Daoy (cell line): ENCODE results near the gene PECR. TPM values are rescaled to one million over a fixed set of nuclear protein-coding genes. Genes with fewer than 3 reads are reported as not detected.

Experiments used
- DNase-seq: peaks from one replicate; pipeline ENCODE4 v3.0.0-alpha.2; 2015; ENCODE audit warnings: low read depth
- total RNA-seq: library from RNA; depleted of rRNA; stranded (reverse); fragments of >200 nt; shearing (Covaris generic); gene quantifications from 2 replicates; pipeline ENCODE4 v1.2.3, GENCODE V29; 2014

The PECR gene
- total RNA-seq, 1 experiment from 2014 or later, result 7.7 TPM

DNA sequence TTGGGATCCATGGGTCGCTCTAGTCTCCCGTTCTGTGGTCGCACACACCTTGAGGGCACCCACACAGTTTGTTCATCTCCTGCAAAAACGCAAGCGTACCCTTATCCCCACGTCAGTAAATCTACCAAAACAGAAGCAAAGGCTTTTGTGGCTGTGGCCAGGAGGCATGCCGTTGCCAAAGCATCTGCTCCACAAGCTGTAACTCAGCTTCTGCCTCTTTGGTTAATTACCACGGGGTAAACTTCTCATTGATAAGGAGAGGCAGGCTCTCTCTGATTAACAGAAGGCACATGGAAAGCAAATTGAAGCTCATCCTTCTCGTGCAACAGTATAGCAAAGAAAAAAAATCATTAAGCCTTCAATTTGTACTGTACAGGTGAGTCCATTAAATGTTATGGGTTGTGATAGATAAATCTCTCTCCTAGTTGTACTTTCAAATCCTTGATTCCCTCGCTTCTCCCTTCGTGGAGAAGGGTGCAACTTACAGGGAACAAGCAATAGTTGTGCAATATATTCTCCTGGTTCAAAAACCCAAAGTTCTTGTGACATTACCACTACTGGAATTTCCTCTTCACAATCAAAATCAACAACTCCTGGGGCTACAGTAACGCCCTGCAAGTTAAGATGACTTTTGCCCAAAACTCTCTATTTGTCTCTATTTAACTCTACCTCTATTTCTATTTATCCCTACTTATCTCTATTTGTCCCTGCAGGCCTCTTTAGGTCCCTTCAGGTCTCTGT, 10.3 kb downstream of the PECR start:
- no peak for DNase-seq

DNA sequence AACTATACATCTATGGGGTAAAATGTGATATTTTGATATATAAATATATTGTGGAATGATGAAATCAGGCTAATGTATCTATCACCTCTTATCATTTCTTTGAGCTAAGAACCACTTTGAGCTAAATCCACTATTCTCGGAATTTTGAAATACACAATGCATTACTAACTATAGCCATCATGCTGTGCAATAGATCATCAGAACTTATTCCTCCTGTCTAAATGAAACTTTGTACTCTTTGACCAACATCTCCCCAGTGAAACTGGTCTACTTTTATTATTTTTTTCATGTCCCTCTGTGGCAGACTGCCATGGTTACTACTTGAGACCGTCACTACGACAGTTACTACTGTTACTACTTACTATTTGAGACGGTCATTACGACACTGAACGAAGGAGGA, 11.4 kb downstream of the PECR start:
- no peak for DNase-seq

DNA sequence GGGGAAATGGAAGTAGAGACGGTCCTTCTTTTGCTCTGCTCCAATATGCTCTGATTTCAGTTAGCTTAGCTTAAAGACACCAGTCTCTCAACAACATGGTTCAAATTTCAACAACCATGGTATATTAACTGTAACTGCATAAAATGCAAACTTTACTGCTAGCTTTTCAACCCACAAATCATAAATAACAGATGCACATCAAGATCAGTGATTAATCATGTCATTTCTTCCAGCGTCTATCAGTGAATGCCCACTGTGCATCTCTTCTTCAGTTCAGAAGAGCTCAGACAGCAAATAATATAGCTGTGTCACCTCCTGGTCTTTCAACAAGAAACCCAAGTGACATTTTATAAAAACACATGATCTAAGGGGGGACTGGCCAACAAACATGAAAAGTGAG, 12.6 kb downstream of the PECR start:
- DNase-seq, result no peak

DNA sequence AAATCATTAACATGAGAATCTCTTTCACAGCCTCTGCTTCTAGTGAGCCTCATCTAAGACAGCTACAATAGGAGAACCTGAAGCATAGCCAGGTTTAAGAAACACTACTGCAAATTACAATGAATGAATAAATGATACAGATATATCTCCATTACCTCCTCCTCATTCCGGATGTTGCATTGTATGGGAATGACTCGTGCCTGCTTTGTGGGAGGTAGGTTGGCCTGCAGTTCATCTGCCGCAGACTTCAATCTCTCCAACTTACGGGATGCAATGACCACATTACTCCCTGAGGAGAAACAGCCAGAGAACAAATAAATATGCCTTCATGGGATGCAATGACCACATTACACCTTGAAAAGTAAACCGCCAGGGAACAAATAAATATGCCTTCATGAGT, 15.4 kb downstream of the PECR start:
- peak; percentile 66 for DNase-seq

DNA sequence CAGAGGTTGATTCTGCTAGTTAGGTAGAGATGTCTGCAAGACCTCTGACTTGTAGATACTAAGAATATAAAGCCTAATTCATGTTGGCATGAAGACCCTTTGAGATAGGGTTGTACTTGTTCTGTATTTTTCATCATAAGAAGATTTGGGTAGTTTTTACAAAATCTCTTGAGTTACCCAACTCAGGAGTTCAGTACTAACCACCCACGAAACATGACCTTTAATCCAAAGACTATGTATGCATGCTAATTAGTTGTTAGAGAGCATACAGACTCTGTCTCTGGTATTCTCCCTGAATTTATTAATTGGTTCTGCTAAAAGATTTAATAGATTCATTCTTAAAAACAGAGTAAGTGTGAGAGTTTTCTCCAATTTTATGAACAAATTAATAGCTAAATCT, 16.9 kb downstream of the PECR start:
- no peak for DNase-seq

DNA sequence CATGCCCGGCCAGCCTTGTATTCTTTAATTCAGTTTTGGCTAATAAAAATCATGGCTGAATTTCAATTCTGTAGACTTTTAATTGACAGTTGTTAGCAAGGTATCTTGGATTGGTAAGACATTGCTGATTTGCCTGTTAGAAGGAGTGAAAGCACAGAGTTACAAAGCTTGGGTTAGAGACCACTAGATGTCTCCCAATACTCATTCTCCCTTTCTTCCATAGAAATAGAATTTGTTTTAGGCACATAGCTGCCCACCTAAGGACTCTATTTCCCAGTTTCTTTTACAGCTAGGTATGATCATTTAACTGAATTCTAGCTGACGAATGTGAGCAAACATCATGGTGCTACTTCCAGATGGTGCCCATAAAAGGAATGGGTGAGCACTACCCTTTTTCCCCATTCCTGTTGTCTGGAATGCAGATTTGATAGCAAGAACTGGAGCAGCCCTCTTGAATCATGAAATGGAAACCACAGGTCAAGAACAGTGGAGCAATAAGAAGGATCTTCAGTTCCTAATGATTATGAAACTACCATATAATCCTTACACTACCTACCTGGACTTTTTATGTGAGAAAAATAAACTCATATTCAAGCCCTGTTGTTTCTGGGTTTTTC, 17.5 kb downstream of the PECR start:
- DNase-seq, result peak; percentile 3

DNA sequence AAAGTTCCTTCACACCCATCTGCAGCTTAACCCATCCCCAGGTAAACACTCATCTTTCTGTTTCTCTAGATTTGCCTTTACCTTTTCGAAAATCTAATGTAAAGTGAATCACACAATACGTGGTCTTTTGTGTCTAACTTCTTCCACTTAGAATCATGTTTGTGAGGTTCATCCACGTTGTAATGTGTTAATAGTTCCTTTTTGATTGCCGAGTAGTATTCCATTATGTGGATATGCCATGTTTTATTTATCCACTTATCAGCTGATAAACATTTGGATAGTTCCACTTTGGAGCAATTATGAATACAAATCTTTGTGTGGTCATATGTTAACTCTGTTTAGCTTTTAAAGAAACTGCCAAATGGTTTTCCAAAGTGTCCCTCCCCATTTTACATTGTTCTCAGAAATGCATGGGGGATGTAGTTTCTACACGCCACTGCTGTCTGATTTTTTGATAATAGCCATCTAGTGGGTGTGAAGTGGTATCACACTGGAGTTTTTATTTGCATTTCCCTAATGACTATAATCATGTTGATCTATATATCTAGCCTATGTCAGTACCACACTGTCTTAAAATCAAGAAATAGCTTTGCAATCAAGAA, 22.3 kb downstream of the PECR start:
- no peak for DNase-seq

DNA sequence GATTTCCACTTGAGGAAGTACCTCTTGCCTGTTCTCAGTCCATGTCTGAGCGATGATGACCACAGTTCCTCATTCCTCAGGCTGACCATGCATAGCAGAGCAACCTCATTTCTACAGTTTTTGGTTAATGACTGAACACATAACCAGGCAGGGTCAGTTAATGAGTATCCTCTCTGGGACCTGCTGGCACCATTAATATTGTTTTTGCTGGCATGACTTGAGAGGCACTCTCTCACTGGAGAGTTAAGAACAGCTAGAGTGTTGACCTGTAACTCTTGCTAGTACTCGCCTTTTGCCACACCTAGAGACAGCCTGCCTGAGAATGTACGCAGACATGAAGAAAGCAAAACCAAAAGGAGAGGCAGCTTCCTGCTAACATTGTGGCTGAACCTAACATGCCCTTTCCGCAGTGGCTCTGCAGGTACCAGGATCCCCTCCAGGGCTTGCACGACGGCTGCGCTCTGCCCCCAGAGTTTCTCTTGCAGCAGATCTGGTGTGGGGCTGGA, 23.9 kb downstream of the PECR start:
- peak; percentile 19 for DNase-seq

DNA sequence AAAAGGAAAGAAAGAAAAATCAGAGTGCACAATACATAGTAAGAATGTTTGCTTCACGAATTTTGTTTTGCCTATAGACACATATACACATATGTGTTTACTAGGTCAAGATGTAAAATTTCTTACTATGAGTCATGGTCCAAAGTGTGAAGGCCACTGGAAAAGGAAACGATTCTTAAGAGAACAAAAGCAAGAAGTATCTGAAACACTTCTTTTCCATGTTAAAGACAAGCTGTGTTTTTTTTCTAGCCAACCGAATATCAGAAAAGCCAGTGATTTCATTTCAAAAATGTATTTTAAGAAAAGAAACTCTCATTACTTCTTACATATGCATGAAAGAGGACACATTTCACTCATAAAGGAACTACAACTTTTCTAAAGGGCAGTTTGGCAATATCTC, 24.9 kb downstream of the PECR start:
- DNase-seq, result no peak

DNA sequence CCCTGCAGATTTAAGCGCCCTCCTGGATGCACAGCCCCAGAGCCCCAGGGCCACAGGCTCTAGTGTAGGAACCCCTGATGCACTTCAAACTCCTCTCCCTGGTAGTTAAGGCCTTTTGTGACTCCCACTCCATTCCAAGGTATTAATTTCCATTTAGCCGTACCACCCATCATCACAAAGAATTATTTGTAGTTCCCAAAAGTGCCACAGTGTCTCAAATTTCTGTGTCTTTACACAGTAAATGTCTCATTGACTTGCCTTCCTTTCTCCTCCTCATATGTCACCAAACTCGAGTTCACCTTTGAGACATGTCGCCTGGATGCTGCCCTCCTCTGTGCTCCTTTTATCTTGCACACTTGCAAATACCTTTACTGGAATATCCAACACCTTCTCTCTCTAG, 25.9 kb downstream of the PECR start:
- no peak for DNase-seq

DNA sequence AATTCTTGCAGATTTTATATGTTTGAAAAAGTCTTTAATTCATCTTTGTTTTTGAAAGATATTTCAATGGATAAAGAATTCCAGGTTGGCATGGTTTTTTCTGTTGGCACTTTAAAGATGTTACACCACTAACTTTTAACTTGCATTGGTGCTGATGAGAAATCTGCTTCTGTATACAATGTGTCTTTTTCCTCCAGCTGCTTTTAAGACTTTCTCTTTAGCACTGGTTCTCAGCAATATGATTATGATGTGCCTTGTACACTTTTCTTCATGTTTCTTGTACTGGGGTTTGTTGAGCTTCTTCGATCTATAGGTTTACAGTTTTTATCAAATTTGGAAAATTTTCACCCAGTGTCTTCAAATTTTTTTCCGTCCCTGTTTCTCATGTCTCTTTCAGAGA, 29.2 kb downstream of the PECR start:
- no peak for DNase-seq

DNA sequence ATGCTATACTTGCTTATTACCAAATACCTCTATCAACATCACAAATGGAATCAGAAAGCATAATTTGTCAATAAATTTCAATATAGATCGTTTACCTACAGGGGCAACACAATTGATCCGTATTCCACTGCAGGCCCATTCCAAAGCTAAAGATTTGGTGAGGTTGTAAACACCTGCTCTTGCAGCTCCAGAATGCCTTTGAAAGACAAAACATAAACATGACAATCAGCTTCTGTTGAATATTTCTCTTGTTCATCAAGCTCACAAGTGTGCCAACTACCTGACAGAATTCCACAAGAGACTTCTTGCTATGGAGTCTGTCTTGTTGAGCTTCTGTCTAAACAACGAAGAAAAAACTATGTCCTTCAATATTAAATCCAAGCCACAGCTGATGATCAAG, 30.3 kb downstream of the PECR start:
- DNase-seq, result no peak

DNA sequence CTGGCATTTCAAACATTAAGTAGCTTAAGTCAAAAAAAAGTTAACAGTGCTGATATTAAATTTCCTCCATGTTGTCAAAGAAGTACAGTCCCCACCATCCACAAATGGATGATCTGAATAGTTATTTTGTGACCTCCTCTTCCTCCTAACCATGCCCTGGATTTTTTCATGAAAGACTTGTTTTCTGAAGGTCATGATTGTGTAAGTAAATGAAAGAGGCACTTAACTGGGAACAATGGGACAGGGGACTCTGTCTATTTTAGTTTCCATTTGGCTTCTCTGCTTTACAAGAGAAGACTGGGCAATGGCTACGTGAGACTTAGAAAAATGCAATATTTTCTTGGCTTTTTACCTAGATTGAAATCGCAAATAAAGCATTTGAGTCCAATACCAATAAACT, 32.2 kb downstream of the PECR start:
- DNase-seq, result no peak

DNA sequence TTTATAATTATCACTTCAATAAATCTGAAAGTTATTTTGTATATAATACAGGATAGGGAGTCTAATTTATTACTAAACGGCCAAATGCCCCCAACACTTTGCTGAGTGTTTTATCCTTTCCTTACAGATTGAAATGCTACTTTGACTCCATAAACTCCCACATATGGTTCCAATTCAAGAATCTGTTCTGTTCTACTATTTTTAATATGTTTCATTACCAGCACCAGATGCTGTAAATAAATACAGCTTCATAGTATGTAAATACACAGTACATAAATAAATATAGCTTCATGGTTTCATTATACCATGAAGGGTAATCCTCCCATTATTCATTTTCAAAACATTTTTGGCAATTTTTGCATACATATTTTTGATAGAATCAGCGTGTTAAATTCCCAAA, 34.2 kb downstream of the PECR start:
- no peak for DNase-seq

DNA sequence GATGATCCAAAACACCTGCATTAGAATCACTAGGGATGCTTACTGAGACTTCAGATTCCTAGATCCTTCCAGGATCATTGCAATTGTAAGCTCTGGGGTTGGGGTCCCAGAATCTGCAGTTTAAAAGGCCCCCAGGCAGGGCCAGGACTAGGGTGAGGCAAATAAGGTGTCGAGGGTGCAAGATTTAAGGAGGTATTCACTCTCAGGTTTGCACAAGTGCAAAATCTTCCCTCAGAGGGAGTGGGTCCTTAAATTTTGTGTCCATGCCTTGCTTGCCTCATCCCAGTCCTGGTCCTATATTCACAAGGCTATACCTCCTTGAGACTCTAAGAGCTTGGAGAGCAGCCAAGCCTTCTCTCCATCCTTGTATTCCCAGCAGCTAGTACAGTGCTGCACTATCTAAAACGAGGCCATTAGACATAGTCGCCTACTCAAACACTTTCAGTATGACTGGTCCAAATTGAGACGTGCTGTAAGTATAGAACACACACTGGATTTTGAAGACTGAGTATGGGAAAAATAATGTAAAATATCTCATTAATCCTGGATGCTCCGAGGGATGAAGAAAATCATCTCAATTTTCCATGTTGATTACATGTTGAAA, 36.6 kb downstream of the PECR start:
- no peak for DNase-seq

DNA sequence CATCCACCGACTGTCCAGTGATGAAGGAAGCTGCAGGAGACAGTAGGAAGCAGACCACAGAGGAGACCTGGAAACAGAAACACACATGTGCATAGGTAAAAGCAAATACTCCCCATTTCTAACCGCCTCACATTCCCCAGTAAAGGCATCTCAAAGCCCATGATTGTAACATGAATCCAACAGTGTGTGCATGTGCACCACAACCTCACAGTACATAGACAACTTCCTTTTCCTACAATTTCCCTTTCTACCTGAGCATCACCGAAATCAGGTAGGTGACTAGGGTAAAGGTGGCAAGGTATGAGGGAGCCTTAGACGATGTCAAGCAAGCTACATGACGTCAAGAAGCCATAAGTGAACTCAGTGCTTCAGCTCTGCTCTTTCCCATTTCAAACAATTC, 37.7 kb downstream of the PECR start:
- no peak for DNase-seq

DNA sequence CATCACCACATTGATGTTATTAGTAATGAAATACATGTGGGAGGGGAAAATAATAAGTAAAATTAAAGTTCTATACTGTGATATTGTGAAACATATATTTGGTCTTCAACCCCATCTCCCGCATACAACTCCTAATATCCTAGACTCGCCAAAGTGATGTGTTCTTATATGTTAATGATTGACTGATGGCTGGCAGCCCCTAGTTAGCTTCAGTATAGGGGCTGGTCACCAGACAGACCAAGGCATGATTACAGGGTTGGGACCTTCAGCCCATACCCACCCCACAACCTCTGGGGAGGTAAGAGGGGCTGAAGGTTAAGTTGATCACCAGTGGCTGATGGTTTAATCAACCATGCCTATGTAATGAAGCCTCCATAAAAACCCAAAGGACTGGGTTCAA, 40.2 kb downstream of the PECR start:
- DNase-seq, result no peak

DNA sequence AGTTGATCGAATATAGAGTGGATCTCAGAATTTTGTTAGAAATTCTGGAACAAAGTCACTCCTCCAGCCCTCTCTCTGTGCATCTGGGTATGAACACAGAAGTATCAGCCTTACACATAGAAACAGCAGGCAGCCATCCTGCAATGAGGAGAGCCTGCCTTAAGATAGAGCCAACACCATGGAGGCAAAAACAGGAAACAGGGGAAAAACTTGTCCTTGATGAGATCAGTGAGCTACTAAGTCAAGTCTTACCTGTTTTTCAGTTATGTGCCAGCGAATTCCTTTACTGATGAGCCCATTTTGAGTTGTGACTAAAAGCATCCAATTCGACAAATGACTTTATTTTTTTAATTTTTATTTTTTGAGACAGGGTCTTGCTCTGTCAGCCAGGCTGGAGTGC, 41.7 kb downstream of the PECR start:
- DNase-seq, result no peak

DNA sequence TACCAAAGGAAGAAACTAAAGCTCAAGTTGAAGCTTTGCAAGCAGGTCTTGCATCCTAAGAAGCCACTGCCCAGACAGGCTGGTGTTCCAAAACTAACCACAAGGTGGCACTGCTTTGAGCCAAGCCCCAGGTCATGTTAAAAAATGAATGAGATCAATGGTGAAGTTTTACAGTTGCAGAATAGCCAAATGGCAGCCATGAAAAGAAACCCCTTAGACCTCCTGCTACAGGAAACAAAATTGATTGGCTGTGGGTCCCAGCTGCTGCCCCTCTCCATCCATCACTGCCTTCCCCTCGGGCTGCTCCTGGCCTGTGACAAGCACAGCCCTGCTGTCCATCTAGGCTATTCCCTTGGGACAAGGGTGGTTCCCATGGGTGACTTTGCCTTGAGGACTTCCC, 47.5 kb downstream of the PECR start:
- peak; percentile 61 for DNase-seq

DNA sequence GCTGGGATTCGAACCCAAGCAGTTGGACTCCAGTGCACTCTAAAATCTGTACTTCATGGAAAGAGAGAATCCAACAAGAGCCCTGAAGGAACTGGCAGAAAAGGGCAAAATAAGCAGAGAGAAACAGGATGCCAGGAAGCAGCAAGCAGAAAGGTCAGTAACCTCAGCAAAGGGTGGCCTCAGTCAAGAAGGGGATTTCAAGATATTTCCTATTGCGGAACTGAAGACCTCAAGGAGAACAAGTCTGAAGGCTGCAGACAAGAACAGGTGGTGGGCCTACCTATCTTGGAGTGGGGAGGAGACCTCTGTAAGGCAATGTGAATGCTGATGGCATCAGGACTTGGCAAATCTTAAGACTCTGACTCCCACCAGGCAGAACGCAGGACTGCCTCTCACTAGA, 48.2 kb downstream of the PECR start:
- DNase-seq, result no peak

DNA sequence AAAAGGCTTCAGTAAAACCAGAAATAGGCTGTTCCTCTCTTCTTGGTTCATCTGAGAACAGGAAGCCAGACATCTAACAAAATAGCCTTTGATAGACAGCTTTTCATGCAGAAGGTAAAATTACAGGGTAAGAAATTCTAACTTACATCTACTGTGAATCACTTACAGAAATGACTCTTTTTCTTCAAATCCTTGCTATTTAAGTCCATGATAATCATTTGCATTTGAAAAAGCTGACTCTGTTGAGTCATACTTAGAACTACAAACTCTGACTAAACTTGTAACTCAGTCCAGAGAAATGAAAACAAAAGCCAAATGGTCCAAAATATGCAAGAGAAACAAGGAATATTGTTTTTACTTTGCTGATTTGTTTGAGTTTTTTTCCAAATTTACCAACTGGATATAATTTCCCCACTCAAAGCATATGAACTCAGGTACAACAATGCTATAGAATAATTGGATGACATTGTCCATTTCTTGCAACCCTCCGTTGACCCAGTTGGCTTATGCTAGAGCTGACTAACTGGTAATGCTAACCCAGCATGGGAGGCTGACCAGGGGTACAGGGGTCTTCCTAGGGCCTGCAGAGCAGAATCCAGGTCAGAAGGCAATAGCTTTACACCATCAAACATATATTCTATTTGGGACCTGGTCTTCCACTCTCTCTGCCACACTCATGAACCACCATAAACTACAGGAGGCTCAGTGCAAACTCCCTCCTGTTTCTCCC, 49.5 kb downstream of the PECR start:
- DNase-seq, result peak; percentile 4

DNA sequence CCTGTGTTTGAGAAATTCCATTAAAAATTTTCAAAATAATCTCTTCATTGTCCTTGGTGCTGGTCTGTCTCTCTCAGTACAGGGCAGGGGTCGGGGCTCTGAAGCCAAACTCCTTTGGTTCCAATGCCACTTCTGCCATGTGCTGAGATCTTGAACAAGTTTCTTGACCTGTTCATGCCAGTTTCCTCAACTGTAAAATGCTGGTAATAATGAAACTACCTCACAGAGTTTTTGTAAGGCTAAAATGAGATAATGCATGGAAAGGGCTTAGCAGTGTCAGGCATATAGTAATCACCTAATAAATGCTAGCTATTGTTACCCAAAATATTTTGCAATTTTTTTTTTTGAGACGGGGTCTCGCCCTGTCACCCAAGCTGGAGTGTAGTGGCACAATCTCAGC, 51.4 kb downstream of the PECR start:
- DNase-seq, result no peak
